T1000 (cell line): Measurements from ENCODE around the gene NIN.

ENCODE experiments used
- DNase-seq: peaks from one replicate; lab custom pipeline; 2025; ENCODE audit warnings: mixed read lengths; lab: John Stamatoyannopoulos, UW

NIN gene

GRCh38 chr14:50790589-50790988, 40.4 kb downstream of the NIN start:
- no peak for DNase-seq

GRCh38 chr14:50786751-50787464, 44.1 kb downstream of the NIN start:
- DNase-seq: no peak

DNA sequence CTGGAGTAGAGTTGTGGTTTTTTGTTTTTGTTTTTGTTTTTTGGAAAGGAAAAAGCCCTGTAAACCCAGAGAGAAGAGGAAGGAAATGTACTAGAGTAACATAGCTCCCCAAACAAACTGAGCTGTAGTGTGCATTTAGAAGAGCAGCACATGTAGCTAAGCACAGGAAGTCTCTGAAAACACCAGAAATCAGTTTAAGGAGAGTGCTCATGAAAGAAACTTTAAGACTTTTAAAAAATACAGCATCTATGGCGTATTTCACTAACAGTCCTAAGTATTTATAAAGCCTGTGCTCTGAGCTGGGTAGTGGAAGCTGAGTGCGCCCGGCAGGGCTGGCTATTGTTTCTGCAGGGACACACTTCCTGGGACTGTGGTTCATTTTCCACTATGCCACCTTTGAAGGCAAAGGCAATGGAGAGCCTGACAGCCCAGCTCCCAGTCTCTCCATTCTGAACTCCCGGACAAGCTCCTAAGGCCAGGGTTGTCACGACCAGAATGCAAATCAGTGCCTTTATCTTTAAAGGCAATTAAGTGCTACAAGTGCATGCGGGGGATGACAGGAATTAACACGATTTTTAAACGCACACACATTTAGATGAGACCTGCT, 45.4 kb downstream of the NIN start:
- no peak for DNase-seq

DNA sequence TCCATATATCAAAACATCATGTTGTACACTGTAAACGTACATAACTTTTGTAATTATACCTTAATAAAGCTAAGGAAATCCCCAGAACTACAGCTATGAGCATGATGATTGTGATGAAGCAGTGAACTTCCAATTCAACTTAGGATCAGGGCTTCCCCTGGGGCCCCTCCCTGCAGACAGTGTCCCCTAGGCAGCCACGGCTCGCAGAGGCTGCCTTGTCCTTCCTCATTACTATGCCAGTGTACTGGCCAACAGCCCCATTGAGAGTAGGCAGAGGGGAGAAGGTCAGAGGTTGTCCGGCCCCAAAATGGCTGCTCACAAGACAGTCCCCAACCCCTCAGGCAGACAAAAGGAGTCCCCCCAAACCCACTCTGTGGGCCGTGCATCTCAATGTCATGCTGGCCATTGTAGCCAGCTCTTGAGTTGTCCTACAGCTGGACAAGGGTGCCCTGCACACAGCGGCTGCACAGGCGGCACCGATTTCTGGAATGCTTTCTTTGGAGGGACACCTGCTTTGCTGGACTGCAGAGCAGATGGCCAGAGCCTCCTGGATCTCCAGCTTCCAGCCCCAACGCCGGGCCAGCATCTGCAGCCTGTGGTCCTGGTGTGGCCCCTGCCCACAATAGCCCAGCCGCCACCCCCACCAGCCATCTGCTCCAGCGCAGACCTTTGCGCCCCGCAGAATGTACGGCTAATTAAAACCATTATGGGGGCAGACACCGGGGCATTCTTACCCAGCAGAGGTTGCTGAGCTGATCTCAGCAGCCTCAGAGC, 46.1 kb downstream of the NIN start:
- DNase-seq: no peak

GRCh38 chr14:50783563-50783962, 47.4 kb downstream of the NIN start:
- no peak for DNase-seq

- no peak for DNase-seq
Measured at GRCh38 chr14:50780393-50780792, 50.6 kb downstream of the NIN start.

GRCh38 chr14:50778721-50779483, 52.1 kb downstream of the NIN start:
- no peak for DNase-seq

DNA sequence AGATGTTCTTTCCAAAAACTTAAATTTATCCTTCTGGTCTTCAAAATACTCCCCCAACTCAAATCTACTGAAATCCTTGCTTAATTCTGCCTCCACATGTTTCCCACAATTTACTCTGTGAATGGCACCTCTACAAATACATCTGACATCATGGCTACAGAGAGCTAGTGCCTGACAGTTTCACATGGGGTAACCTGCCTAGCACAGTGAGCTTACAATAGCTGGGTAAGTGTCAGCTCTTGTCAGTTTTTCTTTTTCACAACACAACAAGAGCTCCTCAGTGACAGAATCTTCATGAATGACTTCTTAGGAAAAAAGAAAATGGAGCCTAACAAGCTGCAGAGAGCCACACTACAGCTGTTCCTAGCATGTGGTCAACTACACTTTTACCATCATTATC, 54.4 kb downstream of the NIN start:
- DNase-seq: no peak

- DNase-seq: no peak
Measured at GRCh38 chr14:50775357-50775756, 55.6 kb downstream of the NIN start.

DNA sequence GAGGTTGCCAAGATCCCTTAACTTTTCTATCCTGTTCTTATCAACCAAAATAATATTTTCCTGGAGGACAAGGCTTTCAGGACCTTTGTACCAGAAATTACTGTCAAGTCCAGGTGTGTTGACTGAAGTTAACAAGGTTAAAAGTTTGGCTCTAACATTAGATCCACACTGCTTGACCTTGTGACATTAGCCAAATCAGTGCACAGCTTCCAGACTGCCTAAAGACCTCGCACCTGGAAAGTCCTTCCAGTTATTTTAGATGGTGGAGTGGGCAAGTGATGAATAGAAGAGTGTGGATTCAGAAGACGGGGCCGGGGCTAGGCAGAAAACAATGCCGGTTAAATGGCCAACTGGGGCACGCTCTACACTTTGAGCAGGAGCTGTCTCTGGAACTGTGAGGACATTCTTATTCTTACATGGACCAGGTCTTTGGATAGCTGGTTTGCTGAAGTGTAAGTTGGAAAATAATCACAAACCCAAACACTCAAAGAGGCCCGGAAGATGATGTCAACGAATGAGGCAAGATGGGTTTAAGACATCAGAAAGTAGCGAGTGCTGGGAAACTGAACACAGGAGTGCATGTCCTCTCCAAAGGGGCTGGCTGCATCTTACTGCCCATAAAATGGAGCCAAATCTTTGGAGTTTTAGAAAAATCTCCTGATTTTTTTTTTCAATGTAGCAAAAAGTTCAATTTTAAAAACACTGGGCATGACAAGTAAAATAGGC, 56.3 kb downstream of the NIN start:
- no peak for DNase-seq

DNA sequence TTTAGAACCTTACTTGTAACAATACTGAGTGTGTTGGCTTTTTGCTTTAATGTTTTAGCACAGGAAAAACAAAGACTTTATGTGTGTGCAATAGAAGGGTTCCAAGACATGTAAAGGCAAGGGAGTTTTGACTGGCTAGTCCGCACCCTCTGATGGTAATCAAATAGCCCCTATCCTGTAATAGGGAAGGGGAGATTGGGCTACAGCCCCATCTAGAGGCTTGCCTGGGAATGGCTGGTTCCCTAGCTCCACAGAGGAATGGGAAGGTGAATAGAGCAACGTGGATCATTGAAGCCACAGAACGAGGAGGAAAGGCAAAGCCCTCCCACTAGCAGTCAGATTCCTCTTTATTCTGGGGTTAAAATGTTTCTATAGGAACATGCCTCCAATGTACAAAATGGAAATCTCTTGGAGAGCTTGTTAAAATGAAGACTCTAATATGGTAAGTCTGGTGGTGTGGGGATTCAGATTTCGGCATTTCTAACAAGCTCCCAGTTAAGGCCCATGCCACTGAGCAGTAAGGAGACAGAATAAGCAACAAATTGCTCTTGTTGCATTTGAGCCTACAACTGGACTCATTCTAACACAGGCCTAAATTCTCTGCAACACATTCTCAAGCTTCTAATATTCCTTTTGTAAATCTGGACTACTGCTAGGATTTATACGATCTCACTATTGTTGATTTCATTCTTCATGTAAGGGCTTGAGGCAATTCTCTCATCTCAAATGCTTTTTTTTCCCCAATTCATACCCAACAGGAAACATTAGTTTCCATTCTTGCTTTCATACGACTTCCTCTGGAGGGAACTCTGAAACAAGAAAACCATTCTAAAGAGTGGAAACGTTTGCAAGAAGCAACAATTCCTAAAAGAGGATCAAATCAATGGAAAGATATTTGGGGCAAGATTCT, 57.1 kb downstream of the NIN start:
- peak; percentile 25 for DNase-seq

DNA sequence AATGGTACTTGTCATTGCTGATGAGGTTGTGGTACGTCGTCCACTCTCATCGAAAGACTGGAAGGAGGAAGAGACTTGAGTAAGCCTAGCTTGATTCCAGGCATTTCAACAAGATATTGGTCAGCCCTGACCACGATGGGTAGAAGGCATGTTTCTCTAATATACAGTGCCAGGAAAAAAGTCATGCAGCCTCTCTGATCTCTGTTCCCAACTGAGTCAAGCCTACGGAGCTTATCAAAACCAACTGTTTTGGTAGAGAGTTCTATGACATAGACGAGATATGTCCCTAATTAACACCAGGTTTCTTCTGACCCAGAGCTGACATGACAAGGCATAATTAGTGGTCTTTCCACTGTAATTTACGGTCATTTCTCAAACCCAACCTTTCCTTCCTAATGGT, 58.5 kb downstream of the NIN start:
- DNase-seq: no peak

DNA sequence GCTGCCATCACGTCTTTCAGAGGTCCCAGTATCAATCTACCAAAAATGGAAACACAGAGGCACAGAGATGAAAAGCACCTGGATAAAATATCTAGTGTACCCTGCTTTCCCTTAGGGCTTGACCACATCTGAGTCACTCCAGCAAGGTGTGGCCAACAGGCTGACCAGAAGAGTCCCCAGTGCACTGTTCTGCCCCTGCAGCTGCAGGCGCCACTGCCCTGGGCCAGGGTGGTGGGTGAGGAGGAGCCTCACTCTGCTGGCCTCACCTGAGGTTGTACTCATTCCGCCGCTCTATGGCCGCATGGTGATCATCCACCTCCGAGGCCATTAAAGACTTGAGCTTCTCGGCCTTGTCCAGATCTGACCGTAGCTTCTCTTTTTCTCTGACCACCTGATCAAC, 60.4 kb downstream of the NIN start:
- no peak for DNase-seq

GRCh38 chr14:50769863-50770500, 61.0 kb downstream of the NIN start:
- DNase-seq: no peak

DNA sequence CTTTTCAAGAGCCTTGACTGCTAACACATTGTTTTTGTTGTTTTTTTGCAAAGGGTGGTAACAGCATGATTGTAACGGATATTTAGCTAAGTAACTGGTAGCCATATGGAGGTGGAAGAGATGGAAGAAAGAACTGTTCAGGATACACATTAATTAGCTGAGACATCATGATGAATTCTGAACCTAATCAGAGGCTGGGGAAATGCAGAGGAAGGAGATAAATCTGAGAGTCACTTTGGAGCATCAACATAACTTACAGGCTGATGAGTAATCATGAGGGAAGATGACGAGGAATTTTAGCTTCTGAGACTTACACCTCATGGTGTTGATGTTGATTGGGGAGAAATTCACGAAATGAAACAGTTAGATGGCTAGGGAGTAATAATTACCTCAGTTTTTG, 62.3 kb downstream of the NIN start:
- DNase-seq: no peak

GRCh38 chr14:50766338-50766886, 64.5 kb downstream of the NIN start:
- DNase-seq: no peak

- peak; percentile 18 for DNase-seq
Measured at GRCh38 chr14:50763382-50764007, 67.5 kb downstream of the NIN start.

DNA sequence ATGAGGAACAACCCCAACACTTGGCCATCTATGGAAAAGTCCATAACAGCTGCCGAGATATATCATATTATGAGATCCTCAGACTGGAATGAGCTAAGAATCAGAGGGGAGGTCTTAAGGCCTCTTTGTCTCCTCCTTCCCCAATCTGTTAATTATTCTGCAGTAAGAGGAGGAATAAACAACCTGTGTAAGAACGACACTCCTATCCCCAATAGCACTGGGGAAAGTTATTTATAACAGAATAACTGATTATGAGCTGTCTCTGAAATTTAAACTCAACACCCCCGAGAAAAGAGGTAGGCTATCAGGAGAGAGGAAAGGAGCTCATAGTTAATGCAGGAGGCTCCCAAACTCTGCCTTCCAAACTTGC, 68.0 kb downstream of the NIN start:
- DNase-seq: no peak
